ENCODE results near the gene SYNPR.

DNA sequence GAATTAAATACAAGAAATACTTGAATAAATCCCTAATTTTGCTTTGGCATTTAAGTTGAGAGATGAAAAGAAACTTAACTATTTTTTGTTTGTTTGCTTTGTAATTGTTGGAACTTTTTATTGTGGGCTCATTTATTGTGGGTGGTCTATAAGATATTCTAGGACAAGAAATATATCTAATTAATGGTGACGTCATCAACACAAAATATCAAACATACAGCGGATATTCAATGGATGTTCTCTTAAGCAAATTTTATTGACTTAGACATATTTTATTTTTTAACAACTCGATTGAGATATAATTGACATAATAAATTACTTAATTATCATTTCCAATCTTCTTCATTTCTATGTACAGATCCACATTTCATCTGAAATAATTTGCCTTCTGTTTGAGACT, 30.0 kb downstream of the SYNPR start:
- TF ChIP-seq POLR2AphosphoS5 (IDR thresholded peaks at IDR 0.05), result no peak
- TF ChIP-seq, protein P1, sequence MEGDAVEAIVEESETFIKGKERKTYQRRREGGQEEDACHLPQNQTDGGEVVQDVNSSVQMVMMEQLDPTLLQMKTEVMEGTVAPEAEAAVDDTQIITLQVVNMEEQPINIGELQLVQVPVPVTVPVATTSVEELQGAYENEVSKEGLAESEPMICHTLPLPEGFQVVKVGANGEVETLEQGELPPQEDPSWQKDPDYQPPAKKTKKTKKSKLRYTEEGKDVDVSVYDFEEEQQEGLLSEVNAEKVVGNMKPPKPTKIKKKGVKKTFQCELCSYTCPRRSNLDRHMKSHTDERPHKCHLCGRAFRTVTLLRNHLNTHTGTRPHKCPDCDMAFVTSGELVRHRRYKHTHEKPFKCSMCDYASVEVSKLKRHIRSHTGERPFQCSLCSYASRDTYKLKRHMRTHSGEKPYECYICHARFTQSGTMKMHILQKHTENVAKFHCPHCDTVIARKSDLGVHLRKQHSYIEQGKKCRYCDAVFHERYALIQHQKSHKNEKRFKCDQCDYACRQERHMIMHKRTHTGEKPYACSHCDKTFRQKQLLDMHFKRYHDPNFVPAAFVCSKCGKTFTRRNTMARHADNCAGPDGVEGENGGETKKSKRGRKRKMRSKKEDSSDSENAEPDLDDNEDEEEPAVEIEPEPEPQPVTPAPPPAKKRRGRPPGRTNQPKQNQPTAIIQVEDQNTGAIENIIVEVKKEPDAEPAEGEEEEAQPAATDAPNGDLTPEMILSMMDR (IDR thresholded peaks at IDR 0.05), result no peak
